Aorta (tissue), 5 donors: ENCODE measurements around the gene NTMT1. TPM values are rescaled to one million over a fixed set of nuclear protein-coding genes. Genes with fewer than 3 reads are reported as not detected.

ENCODE experiments used
- ATAC-seq: fragments of 200-7000 bp; cut with Tn5 transposase; one replicate; pipeline ENCODE4 v1.9.1; 2022; ENCODE audit warnings: moderate library complexity; ENCODE audit not compliant: low FRiP score
- DNase-seq, 2 donors: peaks; one replicate each; pipeline ENCODE4 v3.0.0-alpha.2; 2020
- H3K27ac ChIP-seq, 2 donors: one replicate each; pipeline ENCODE4 v1.5.1; 2013; ENCODE audit warnings: low read length in 2 of 2, mild to moderate bottlenecking in 2 of 2, moderate library complexity in 2 of 2, control low read depth in 1 of 2, inconsistent platforms in 1 of 2, low read depth in 1 of 2
- H3K27me3 ChIP-seq, 2 donors: one replicate each; pipeline ENCODE4 v1.6.1; 2013; ENCODE audit warnings: control low read depth in 1 of 2, low read length in 1 of 2, mild to moderate bottlenecking in 1 of 2, moderate library complexity in 1 of 2; ENCODE audit not compliant: insufficient read depth in 2 of 2, control insufficient read depth in 1 of 2
- H3K36me3 ChIP-seq, 2 donors: one replicate each; pipeline ENCODE4 v1.6.1; 2013; ENCODE audit warnings: control low read depth in 1 of 2, low read length in 1 of 2, mild to moderate bottlenecking in 1 of 2; ENCODE audit not compliant: insufficient read depth in 2 of 2, control insufficient read depth in 1 of 2
- H3K4me1 ChIP-seq, 2 donors: one replicate each; pipeline ENCODE4 v1.6.1; 2013; ENCODE audit warnings: low read length in 2 of 2, control low read depth in 1 of 2, mild to moderate bottlenecking in 1 of 2, moderate library complexity in 1 of 2; ENCODE audit not compliant: insufficient read depth in 2 of 2, control insufficient read depth in 1 of 2
- H3K4me3 ChIP-seq, 2 donors: one replicate each; pipeline ENCODE4 v1.5.1; 2013; ENCODE audit warnings: low read length in 2 of 2, control low read depth in 1 of 2, mild to moderate bottlenecking in 1 of 2
- H3K9me3 ChIP-seq: one replicate; pipeline ENCODE4 v1.6.1; 2013; ENCODE audit warnings: mild to moderate bottlenecking, low read length; ENCODE audit not compliant: control insufficient read depth
- WGBS, 2 donors: extraction: QIAGEN DNeasy Blood & Tissue Kit; methylation state at CpG; one replicate each; pipeline ENCODE4 v1.1.7; 2013; 5-methylcytosine and 5-hydroxymethylcytosine counted together
- intact Hi-C, 2 donors: fragments of 100-400 bp; cut with DNase I; formaldehyde crosslinking; loops; one replicate each; pipeline versions ENCODE4 v1.14.2 to v1.15.0; 2022
- polyA plus RNA-seq, 2 donors: library from polyadenylated mRNA; stranded (reverse); fragments of 200-250 nt; gene quantifications; one replicate each; pipeline ENCODE4 v1.2.3, GENCODE V29; 2013
- total RNA-seq, 2 donors: library from RNA; stranded (reverse); fragmentation: NEBNext Ultra II Directional; extraction: Animal tissue kit (Norgen Biotek cat#: 25700); gene quantifications; one replicate each; pipeline ENCODE4 v1.2.1, GENCODE V29; 2021
- donor health status: healthy with polysubstance abuse.
- donor health status: Bipolar disorder and iron deficiency.
- donor health status: DM: no; HTN: no; CAD: no.
- donor health status: DM: no; HTN: no; CAD: no.
- donor health status: DM: yes; HTN: yes; CAD: no.

The NTMT1 gene
- total and polyA plus RNA-seq, 4 donors: 22.7 to 41.1 (median 30.0) TPM

- Histone ChIP-seq H3K27ac (no peak overlapping the region), H3K4me3 (no peak overlapping the region), H3K27me3 (no peaks in the 10 kb centered on the region), H3K4me1 (no peaks in the 10 kb centered on the region), H3K9me3 (no peaks in the 10 kb centered on the region), H3K36me3 (no peaks in the 10 kb centered on the region)
- WGBS, 2 donors: 88 to 90% methylated on average over 12 of the region's 12 CpGs
- DNase-seq: no peak
- intact Hi-C loops: loop anchor here in 1 of 2 donors (10.0 kb wide), 2 partner anchors 59 to 269 kb away; no protein-coding TSS in a partner anchor
- no peak for ATAC-seq
These were observed 21.8 kb upstream of the NTMT1 start for GRCh38 chr9:129604056-129604765.

- H3K27me3 ChIP-seq: no peaks in the 10 kb centered on the region
- H3K36me3 ChIP-seq: no peaks in the 10 kb centered on the region
- H3K9me3 ChIP-seq: no peaks in the 10 kb centered on the region
- no peak for DNase-seq
- ATAC-seq: no peak
- no peaks in the 10 kb centered on the region for H3K4me1 ChIP-seq
- no peak overlapping the region for H3K4me3 ChIP-seq
- WGBS, 2 donors: 83% methylated on average over 8 of the region's 8 CpGs
- intact Hi-C loops: loop anchor here in 1 of 2 donors (5.0 to 10.0 kb wide), 3 partner anchors 60 to 270 kb away; no protein-coding TSS in a partner anchor
- H3K27ac ChIP-seq: no peak overlapping the region
These were observed 21.2 kb upstream of the NTMT1 start for GRCh38 chr9:129604766-129605163.

GRCh38 chr9:129606161-129607026 lies 19.6 kb upstream of the NTMT1 start:
- no peaks in the 10 kb centered on the region for H3K36me3 ChIP-seq
- no peak for DNase-seq
- no peak for ATAC-seq
- H3K27ac ChIP-seq: peak overlapping the region in 1 of 2 donors; percentile 81
- H3K9me3 ChIP-seq: no peaks in the 10 kb centered on the region
- 76 to 78% methylated on average over 15 of the region's 15 CpGs for WGBS, 2 donors
- H3K4me1 ChIP-seq: no peaks in the 10 kb centered on the region
- H3K4me3 ChIP-seq: no peak overlapping the region
- intact Hi-C loops: loop anchor here (1.0 to 10.0 kb wide), 4 partner anchors 62 to 466 kb away; no protein-coding TSS in a partner anchor
- H3K27me3 ChIP-seq: no peaks in the 10 kb centered on the region

- Histone ChIP-seq H3K36me3 (no peaks in the 10 kb centered on the region), H3K27me3 (no peaks in the 10 kb centered on the region), H3K9me3 (no peaks in the 10 kb centered on the region), H3K4me1 (no peaks in the 10 kb centered on the region), H3K4me3 (no peak overlapping the region), H3K27ac (peak overlapping the region in 1 of 2 donors; percentile 81)
- intact Hi-C loops: loop anchor here (1.0 to 10.0 kb wide), 4 partner anchors 62 to 467 kb away; no protein-coding TSS in a partner anchor
- WGBS, 2 donors: 69 to 70% methylated on average over 6 of the region's 6 CpGs
- no peak for DNase-seq
- no peak for ATAC-seq
These were observed 19.0 kb upstream of the NTMT1 start for GRCh38 chr9:129607027-129607387.

GRCh38 chr9:129608561-129609481 lies 17.1 kb upstream of the NTMT1 start:
- no peaks in the 10 kb centered on the region for H3K4me1 ChIP-seq
- 82% methylated on average over 27 of the region's 27 CpGs for whole genome bisulfite sequencing, 2 donors
- no peak for ATAC-seq

GRCh38 chr9:129609486-129610212 lies 16.3 kb upstream of the NTMT1 start:
- no peaks in the 10 kb centered on the region for H3K9me3 ChIP-seq
- no peaks in the 10 kb centered on the region for H3K36me3 ChIP-seq
- H3K27ac ChIP-seq: peak overlapping the region; percentile 80 to 91
- no peak overlapping the region for H3K4me3 ChIP-seq
- intact Hi-C loops: loop anchor here (1.0 to 10.0 kb wide), 9 partner anchors 65 to 479 kb away; no protein-coding TSS in a partner anchor
- 15 to 19% methylated on average over 27 to 30 of the region's 30 CpGs for WGBS, 2 donors
- no peaks in the 10 kb centered on the region for H3K27me3 ChIP-seq
- peak; percentile 0 for ATAC-seq
- no peak for DNase-seq
- H3K4me1 ChIP-seq: no peaks in the 10 kb centered on the region

More at GRCh38 chr9:129608561-129609481, 17.1 kb upstream of the NTMT1 start:
- Histone ChIP-seq H3K9me3 (no peaks in the 10 kb centered on the region), H3K27me3 (no peaks in the 10 kb centered on the region), H3K27ac (peak overlapping the region; percentile 58 to 80), H3K36me3 (no peaks in the 10 kb centered on the region), H3K4me3 (no peak overlapping the region)
- no peak for DNase-seq
- intact Hi-C loops: loop anchor here (2.0 to 10.0 kb wide), 4 partner anchors 64 to 274 kb away; no protein-coding TSS in a partner anchor

GRCh38 chr9:129610213-129610472 lies 15.8 kb upstream of the NTMT1 start:
- H3K27me3 ChIP-seq: no peaks in the 10 kb centered on the region
- peak overlapping the region; percentile 7 to 46 for H3K4me3 ChIP-seq
- no peaks in the 10 kb centered on the region for H3K9me3 ChIP-seq
- no peaks in the 10 kb centered on the region for H3K36me3 ChIP-seq
- 0% methylated on average over 7 to 24 of the region's 24 CpGs for WGBS, 2 donors
- ATAC-seq: no peak
- intact Hi-C loops: loop anchor here (1.0 to 5.0 kb wide), 5 partner anchors 278 to 479 kb away; no protein-coding TSS in a partner anchor
- peak overlapping the region in 1 of 2 donors; percentile 9 for H3K27ac ChIP-seq
- no peaks in the 10 kb centered on the region for H3K4me1 ChIP-seq
- DNase-seq: no peak
